H9 (cell line): ENCODE data around the gene DDX28. TPM values are rescaled to one million over a fixed set of nuclear protein-coding genes. Genes with fewer than 3 reads are reported as not detected.
A peak's percentile ranks its signal among the peaks of the same experiment; 100 is the strongest.

Experiments used
- DNase-seq: peaks from one replicate; pipeline ENCODE4 v3.0.0-alpha.2; 2017
- H2AFZ ChIP-seq: one replicate; pipeline ENCODE4 v1.6.1; 2013; ENCODE audit warnings: mild to moderate bottlenecking, low read length, control low read depth, moderate library complexity
- H2AK5ac ChIP-seq: 2 replicates; pipeline ENCODE4 v1.6.1; 2013; ENCODE audit warnings: low read length, control low read depth, mixed read lengths; ENCODE audit not compliant: insufficient read length
- H2BK120ac ChIP-seq: one replicate; pipeline ENCODE4 v1.6.1; 2013; ENCODE audit warnings: low read depth, mild to moderate bottlenecking, low read length, control low read depth, inconsistent platforms; ENCODE audit not compliant: poor library complexity, severe bottlenecking
- H2BK12ac ChIP-seq: 2 replicates; pipeline ENCODE4 v1.6.1; 2013; ENCODE audit warnings: low read length, control low read depth, mixed read lengths, low read depth; ENCODE audit not compliant: insufficient read length
- H2BK15ac ChIP-seq: 2 replicates; pipeline ENCODE4 v1.6.1; 2013; ENCODE audit warnings: low read depth, low read length, control low read depth
- H2BK20ac ChIP-seq: one replicate; pipeline ENCODE4 v1.6.1; 2013; ENCODE audit warnings: low read depth, mild to moderate bottlenecking, low read length, control low read depth, inconsistent platforms; ENCODE audit not compliant: poor library complexity, severe bottlenecking
- H2BK5ac ChIP-seq: 2 replicates; pipeline ENCODE4 v1.6.1; 2013; ENCODE audit warnings: low read length, control low read depth, mixed read lengths; ENCODE audit not compliant: insufficient read length
- H3K14ac ChIP-seq: 2 replicates; pipeline ENCODE4 v1.6.1; 2013; ENCODE audit warnings: low read length, control low read depth; ENCODE audit not compliant: insufficient read depth
- H3K18ac ChIP-seq: 2 replicates; pipeline ENCODE4 v1.6.1; 2013; ENCODE audit warnings: low read depth, mild to moderate bottlenecking, mixed read lengths, low read length, control low read depth; ENCODE audit not compliant: insufficient read length
- H3K23ac ChIP-seq: 2 replicates; pipeline ENCODE4 v1.6.1; 2013; ENCODE audit warnings: low read length, control low read depth, mixed read lengths, low read depth; ENCODE audit not compliant: insufficient read length
- H3K23me2 ChIP-seq: 2 replicates; pipeline ENCODE4 v1.6.1; 2013; ENCODE audit warnings: low read depth, mild to moderate bottlenecking, mixed read lengths, low read length, control low read depth; ENCODE audit not compliant: insufficient read length, poor library complexity, severe bottlenecking
- H3K27ac ChIP-seq: 2 replicates; pipeline ENCODE4 v1.5.1; 2013; ENCODE audit warnings: low read length, control low read depth, mixed read lengths, low read depth; ENCODE audit not compliant: insufficient read length
- H3K27me3 ChIP-seq: 2 replicates; pipeline ENCODE4 v1.6.1; 2013; ENCODE audit warnings: low read length, control low read depth, inconsistent platforms; ENCODE audit not compliant: insufficient read depth
- H3K4ac ChIP-seq: 2 replicates; pipeline ENCODE4 v1.6.1; 2013; ENCODE audit warnings: low read depth, mild to moderate bottlenecking, control low read depth, inconsistent platforms, low read length, moderate library complexity
- H3K4me1 ChIP-seq: 2 replicates; pipeline ENCODE4 v1.6.1; 2013; ENCODE audit warnings: low read length, control low read depth, inconsistent platforms; ENCODE audit not compliant: insufficient read depth
- H3K4me2 ChIP-seq: 2 replicates; pipeline ENCODE4 v1.6.1; 2013; ENCODE audit warnings: low read length, control low read depth, mixed read lengths; ENCODE audit not compliant: insufficient read length, insufficient read depth
- H3K56ac ChIP-seq: 2 replicates; pipeline ENCODE4 v1.6.1; 2013; ENCODE audit warnings: low read depth, mild to moderate bottlenecking, mixed read lengths, low read length, control low read depth; ENCODE audit not compliant: insufficient read length
- H3K79me1 ChIP-seq: 2 replicates; pipeline ENCODE4 v1.6.1; 2013; ENCODE audit warnings: low read depth, mild to moderate bottlenecking, moderate library complexity, low read length, control low read depth, inconsistent platforms; ENCODE audit not compliant: insufficient read depth, poor library complexity, severe bottlenecking
- H3K79me2 ChIP-seq: 2 replicates; pipeline ENCODE4 v1.6.1; 2013; ENCODE audit warnings: low read length, control low read depth, inconsistent platforms; ENCODE audit not compliant: insufficient read depth
- H3K9ac ChIP-seq: 2 replicates; pipeline ENCODE4 v1.6.1; 2013; ENCODE audit warnings: low read length, control low read depth, mixed read lengths; ENCODE audit not compliant: insufficient read length; ENCODE audit errors: extremely low read depth
- H3K9me3 ChIP-seq: one replicate; pipeline ENCODE4 v1.6.1; 2013; ENCODE audit warnings: low read depth, low read length, inconsistent platforms; ENCODE audit not compliant: control insufficient read depth
- H3T11ph ChIP-seq: one replicate; pipeline ENCODE4 v1.6.1; 2013; ENCODE audit warnings: mild to moderate bottlenecking, low read length, control low read depth, inconsistent platforms
- H4K20me1 ChIP-seq: one replicate; pipeline ENCODE4 v1.6.1; 2013; ENCODE audit not compliant: control insufficient read depth, insufficient read length, insufficient read depth
- H4K5ac ChIP-seq: 2 replicates; pipeline ENCODE4 v1.6.1; 2013; ENCODE audit warnings: low read depth, mild to moderate bottlenecking, mixed read lengths, low read length, control low read depth; ENCODE audit not compliant: insufficient read length
- H4K8ac ChIP-seq: replicated peaks from 2 replicates; pipeline ENCODE4 v1.6.1; 2013; ENCODE audit warnings: low read length, control low read depth, mixed read lengths, low read depth; ENCODE audit not compliant: insufficient read length
- H4K91ac ChIP-seq: 2 replicates; pipeline ENCODE4 v1.6.1; 2013; ENCODE audit warnings: low read depth, mild to moderate bottlenecking, moderate library complexity, mixed read lengths, low read length, control low read depth; ENCODE audit not compliant: insufficient read length
- H3K27ac Mint-ChIP-seq, 3 experiments: 2 replicates in 2 of 3; 3 replicates in 1 of 3; pipeline ENCODE4 v1.8.0; 2020 to 2021; ENCODE audit warnings: mixed read lengths in 3 of 3, mild to moderate bottlenecking in 1 of 3, moderate library complexity in 1 of 3
- H3K27me3 Mint-ChIP-seq: 2 replicates; pipeline ENCODE4 v1.8.0; 2021; ENCODE audit warnings: low read depth, mild to moderate bottlenecking, moderate library complexity, mixed read lengths
- H3K36me3 Mint-ChIP-seq, 3 experiments: 2 replicates in 2 of 3; 3 replicates in 1 of 3; pipeline ENCODE4 v1.8.0; 2020 to 2021; ENCODE audit warnings: low read depth in 3 of 3, mixed read lengths in 3 of 3; ENCODE audit not compliant: insufficient read depth in 1 of 3
- H3K4me1 Mint-ChIP-seq, 2 experiments: 2 replicates each; pipeline ENCODE4 v1.8.0; 2020; ENCODE audit warnings: mixed read lengths in 2 of 2
- H3K4me3 Mint-ChIP-seq, 2 experiments: 2 replicates in 1 of 2; 3 replicates in 1 of 2; pipeline ENCODE4 v1.8.0; 2020 to 2021; ENCODE audit warnings: mild to moderate bottlenecking in 2 of 2, mixed read lengths in 2 of 2, moderate library complexity in 1 of 2
- H3K9me3 Mint-ChIP-seq, 2 experiments: 2 replicates in 1 of 2; 3 replicates in 1 of 2; pipeline ENCODE4 v1.8.0; 2020; ENCODE audit warnings: mild to moderate bottlenecking in 2 of 2, mixed read lengths in 2 of 2, moderate library complexity in 1 of 2
- WGBS: extraction: QIAGEN DNeasy Blood & Tissue Kit; methylation state at CpG from one replicate; pipeline ENCODE4 v1.1.7; 2013; ENCODE audit warnings: missing lambda C conversion rate, low lambda C conversion rate, mixed read lengths; ENCODE audit not compliant: insufficient read length; ENCODE audit errors: extremely low coverage; 5-methylcytosine and 5-hydroxymethylcytosine counted together
- total RNA-seq: library from RNA; stranded (reverse); gene quantifications from 2 replicates; pipeline ENCODE4 v1.2.1, GENCODE V29; 2021
- TF ChIP-seq, protein P1 (sequence below): fragments of 200-600 bp; sonication (generic); conservative IDR thresholded peaks from 3 replicates; pipeline ENCODE4 v1.8.0; 2021; ENCODE audit warnings: antibody characterized with exemption, mild to moderate bottlenecking

DDX28 gene
- total RNA-seq, 1 experiment from 2014 or later = 22.9 TPM

DNA sequence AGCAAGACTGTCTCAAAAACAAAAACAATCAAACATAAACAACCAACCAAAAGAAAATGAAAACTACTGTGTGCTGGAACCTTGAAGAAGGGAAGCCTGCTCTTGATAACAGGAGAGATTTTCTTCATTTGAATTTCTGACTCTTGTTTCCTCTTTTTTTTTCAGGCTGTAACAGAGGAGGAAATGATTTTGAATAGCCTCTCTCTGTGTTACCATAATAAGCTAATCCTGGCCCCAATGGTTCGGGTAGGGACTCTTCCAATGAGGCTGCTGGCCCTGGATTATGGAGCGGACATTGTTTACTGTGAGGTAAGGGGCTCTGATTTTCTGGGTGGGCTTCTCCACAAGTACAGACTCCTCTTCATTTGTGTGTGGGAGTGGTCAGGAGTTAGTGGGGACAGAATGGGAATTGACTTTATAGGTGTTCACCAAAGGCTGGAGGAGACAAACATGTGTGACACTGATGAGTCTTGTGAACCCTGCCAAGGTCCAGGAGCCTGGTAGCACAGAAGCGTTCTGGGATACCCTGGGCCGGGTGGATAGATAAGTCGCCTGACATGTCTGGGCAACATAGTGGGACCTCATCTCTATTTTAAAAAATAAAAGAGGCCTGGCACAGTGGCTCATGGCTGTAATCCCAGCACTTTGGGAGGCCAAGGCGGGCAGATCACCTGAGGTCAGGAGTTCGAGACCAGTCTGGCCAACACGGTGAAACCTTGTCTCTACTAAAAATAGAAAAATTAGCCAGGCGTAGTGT lies 15.0 kb upstream of the DDX28 start:
- H3K23ac ChIP-seq = no peak overlapping the region
- H4K91ac ChIP-seq = no peak overlapping the region
- no peak overlapping the region for H2BK120ac ChIP-seq
- H2BK15ac ChIP-seq = no peak overlapping the region
- H4K20me1 ChIP-seq = no peaks in the 10 kb centered on the region
- WGBS = no CpG with 5 or more reads among the region's 9 CpGs
- H4K8ac ChIP-seq = no peak overlapping the region
- H4K5ac ChIP-seq = no peak overlapping the region
- H3K27me3 ChIP-seq = no peaks in the 10 kb centered on the region
- H3K18ac ChIP-seq = no peak overlapping the region
- TF ChIP-seq, protein P1, sequence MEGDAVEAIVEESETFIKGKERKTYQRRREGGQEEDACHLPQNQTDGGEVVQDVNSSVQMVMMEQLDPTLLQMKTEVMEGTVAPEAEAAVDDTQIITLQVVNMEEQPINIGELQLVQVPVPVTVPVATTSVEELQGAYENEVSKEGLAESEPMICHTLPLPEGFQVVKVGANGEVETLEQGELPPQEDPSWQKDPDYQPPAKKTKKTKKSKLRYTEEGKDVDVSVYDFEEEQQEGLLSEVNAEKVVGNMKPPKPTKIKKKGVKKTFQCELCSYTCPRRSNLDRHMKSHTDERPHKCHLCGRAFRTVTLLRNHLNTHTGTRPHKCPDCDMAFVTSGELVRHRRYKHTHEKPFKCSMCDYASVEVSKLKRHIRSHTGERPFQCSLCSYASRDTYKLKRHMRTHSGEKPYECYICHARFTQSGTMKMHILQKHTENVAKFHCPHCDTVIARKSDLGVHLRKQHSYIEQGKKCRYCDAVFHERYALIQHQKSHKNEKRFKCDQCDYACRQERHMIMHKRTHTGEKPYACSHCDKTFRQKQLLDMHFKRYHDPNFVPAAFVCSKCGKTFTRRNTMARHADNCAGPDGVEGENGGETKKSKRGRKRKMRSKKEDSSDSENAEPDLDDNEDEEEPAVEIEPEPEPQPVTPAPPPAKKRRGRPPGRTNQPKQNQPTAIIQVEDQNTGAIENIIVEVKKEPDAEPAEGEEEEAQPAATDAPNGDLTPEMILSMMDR = no peak
- no peak overlapping the region for H3K27ac ChIP-seq
- H3K9ac ChIP-seq = no peak overlapping the region
- no peak overlapping the region for H3K4me2 ChIP-seq
- H3K4me1 ChIP-seq = no peaks in the 10 kb centered on the region
- H2BK12ac ChIP-seq = no peak overlapping the region
- H2AK5ac ChIP-seq = no peak overlapping the region
- H3K9me3 ChIP-seq = no peaks in the 10 kb centered on the region
- no peak overlapping the region for H2BK20ac ChIP-seq
- no peaks in the 10 kb centered on the region for H3K27me3 Mint-ChIP-seq
- no peaks in the 10 kb centered on the region for H3K79me1 ChIP-seq
- H3K79me2 ChIP-seq = no peaks in the 10 kb centered on the region
- no peak for DNase-seq
- no peaks in the 10 kb centered on the region for H3K9me3 Mint-ChIP-seq
- H2BK5ac ChIP-seq = no peak overlapping the region
- no peak overlapping the region for H3T11ph ChIP-seq
- peaks cover 7 to 20% (median 15%) of the 10 kb centered on the region in 3 experiments; a peak in 6 of 7 replicates for H3K36me3 Mint-ChIP-seq
- H3K4ac ChIP-seq = no peak overlapping the region
- peak overlapping the region in 2 of 3 experiments; percentile 25 to 88; a peak in 3 of 7 replicates for H3K27ac Mint-ChIP-seq
- no peak overlapping the region; a peak in 1 of 5 replicates for H3K4me3 Mint-ChIP-seq
- H3K4me1 Mint-ChIP-seq = peaks cover 2 to 3% of the 10 kb centered on the region in 2 experiments; a peak in 2 of 4 replicates
- H2AFZ ChIP-seq = no peak overlapping the region
- no peak overlapping the region for H3K56ac ChIP-seq
- H3K14ac ChIP-seq = no peak overlapping the region
- no peaks in the 10 kb centered on the region for H3K23me2 ChIP-seq
